RWPE2 (cell line): Measurements from ENCODE around the gene TMPRSS11D.

Experiments
- ATAC-seq: fragments of 200-7000 bp; cut with Tn5 transposase; 3 replicates; pipeline ENCODE4 v1.9.1; 2021; ENCODE audit warnings: low read depth
- DNase-seq: peaks from one replicate; pipeline ENCODE4 v3.0.0-alpha.2; 2020; ENCODE audit warnings: low spot score
- H3K27ac ChIP-seq: fragments of 450-650 bp; 2 replicates; pipeline ENCODE4 v1.5.1; 2017; ENCODE audit warnings: mild to moderate bottlenecking; ENCODE audit not compliant: poor library complexity, severe bottlenecking
- H3K27me3 ChIP-seq: fragments of 250-450 bp; sonication (Bioruptor Pico); 2 replicates; pipeline ENCODE4 v1.5.1; 2021; ENCODE audit warnings: mild to moderate bottlenecking, moderate library complexity; ENCODE audit not compliant: insufficient read depth, poor library complexity, severe bottlenecking
- H3K36me3 ChIP-seq: fragments of 250-450 bp; sonication (Bioruptor Pico); 2 replicates; pipeline ENCODE4 v1.5.1; 2020; ENCODE audit warnings: low read depth, mild to moderate bottlenecking, moderate library complexity
- H3K4me1 ChIP-seq: fragments of 250-450 bp; sonication (Bioruptor Pico); 2 replicates; pipeline ENCODE4 v1.5.1; 2021; ENCODE audit warnings: mild to moderate bottlenecking, moderate library complexity; ENCODE audit not compliant: insufficient read depth, poor library complexity, severe bottlenecking
- H3K4me3 ChIP-seq: fragments of 250-450 bp; sonication (Bioruptor Pico); 2 replicates; pipeline ENCODE4 v1.5.1; 2021; ENCODE audit warnings: mild to moderate bottlenecking, moderate library complexity; ENCODE audit not compliant: severe bottlenecking
- H3K9me3 ChIP-seq: fragments of 250-450 bp; sonication (Bioruptor Pico); 2 replicates; pipeline ENCODE4 v1.5.1; 2021; ENCODE audit warnings: mild to moderate bottlenecking, moderate library complexity; ENCODE audit not compliant: severe bottlenecking
- TF ChIP-seq, protein P1 (sequence below): fragments of 450-650 bp; IDR thresholded peaks from one replicate; pipeline ENCODE4 v1.5.1; 2017; ENCODE audit warnings: mild to moderate bottlenecking, moderate library complexity; ENCODE audit not compliant: poor library complexity, severe bottlenecking

Gene TMPRSS11D

DNA sequence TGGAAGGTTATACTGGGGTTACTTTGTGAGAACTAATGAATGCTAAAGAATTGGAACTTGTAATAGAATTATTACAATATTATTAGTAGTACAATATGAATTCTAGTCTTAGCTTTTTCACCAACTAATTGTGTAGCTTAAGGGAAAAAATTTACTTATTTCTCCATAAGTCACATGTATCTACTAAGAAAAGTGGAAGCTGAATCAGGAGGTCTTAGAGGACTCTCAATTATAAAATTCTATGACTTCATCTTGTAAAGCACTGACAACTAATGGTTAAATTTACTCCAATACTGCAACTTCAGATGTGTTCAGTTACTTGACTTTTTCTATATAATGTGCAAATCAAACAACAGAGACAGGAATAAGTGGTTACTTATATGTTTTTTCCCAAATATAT, 899 bp upstream of the TMPRSS11D start:
- ATAC-seq (no peak), DNase-seq (no peak)
- no peaks in the 10 kb centered on the region for H3K9me3 ChIP-seq
- no peaks in the 10 kb centered on the region for H3K36me3 ChIP-seq
- H3K27ac ChIP-seq: peak overlapping the region; percentile 98
- TF ChIP-seq, protein P1, sequence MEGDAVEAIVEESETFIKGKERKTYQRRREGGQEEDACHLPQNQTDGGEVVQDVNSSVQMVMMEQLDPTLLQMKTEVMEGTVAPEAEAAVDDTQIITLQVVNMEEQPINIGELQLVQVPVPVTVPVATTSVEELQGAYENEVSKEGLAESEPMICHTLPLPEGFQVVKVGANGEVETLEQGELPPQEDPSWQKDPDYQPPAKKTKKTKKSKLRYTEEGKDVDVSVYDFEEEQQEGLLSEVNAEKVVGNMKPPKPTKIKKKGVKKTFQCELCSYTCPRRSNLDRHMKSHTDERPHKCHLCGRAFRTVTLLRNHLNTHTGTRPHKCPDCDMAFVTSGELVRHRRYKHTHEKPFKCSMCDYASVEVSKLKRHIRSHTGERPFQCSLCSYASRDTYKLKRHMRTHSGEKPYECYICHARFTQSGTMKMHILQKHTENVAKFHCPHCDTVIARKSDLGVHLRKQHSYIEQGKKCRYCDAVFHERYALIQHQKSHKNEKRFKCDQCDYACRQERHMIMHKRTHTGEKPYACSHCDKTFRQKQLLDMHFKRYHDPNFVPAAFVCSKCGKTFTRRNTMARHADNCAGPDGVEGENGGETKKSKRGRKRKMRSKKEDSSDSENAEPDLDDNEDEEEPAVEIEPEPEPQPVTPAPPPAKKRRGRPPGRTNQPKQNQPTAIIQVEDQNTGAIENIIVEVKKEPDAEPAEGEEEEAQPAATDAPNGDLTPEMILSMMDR: no peak
- H3K4me3 ChIP-seq: no peak overlapping the region
- peaks cover 29% of the 10 kb centered on the region for H3K4me1 ChIP-seq
- H3K27me3 ChIP-seq: no peaks in the 10 kb centered on the region

GRCh38 chr4:67883458-67883857, 344 bp downstream of the TMPRSS11D start:
- H3K27ac ChIP-seq: no peak overlapping the region
- DNase-seq: no peak
- H3K4me1 ChIP-seq: peaks cover 29% of the 10 kb centered on the region
- TF ChIP-seq, protein P1: no peak
- no peaks in the 10 kb centered on the region for H3K27me3 ChIP-seq
- H3K4me3 ChIP-seq: no peak overlapping the region
- no peaks in the 10 kb centered on the region for H3K36me3 ChIP-seq
- no peak for ATAC-seq
- no peaks in the 10 kb centered on the region for H3K9me3 ChIP-seq

GRCh38 chr4:67880866-67881610, 2.8 kb downstream of the TMPRSS11D start:
- Histone ChIP-seq H3K27me3 (no peaks in the 10 kb centered on the region), H3K36me3 (no peaks in the 10 kb centered on the region), H3K4me1 (peaks cover 16% of the 10 kb centered on the region), H3K4me3 (no peak overlapping the region), H3K9me3 (no peaks in the 10 kb centered on the region), H3K27ac (no peak overlapping the region)
- TF ChIP-seq, protein P1: no peak
- ATAC-seq (no peak), DNase-seq (no peak)

DNA sequence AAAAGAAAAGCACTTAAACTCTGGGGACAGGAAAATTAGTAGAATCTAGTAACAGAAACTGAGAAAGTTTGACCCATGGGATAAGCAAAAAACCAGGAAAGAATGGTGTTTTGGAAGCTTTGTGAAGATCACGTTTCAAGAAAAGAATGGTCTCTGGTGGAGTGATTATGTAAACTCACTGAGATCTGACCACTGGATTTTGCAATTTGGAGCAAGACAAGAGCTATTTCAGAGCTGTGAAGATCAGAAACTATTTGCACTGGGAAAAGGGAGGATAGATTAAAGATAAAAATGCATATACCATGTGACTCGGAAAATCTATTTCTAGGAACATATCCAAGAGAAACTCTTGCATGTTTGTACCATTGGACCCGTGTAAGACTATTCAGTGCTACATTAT, 4.3 kb downstream of the TMPRSS11D start:
- DNase-seq (no peak), ATAC-seq (no peak)
- H3K27me3 ChIP-seq: no peaks in the 10 kb centered on the region
- H3K9me3 ChIP-seq: no peaks in the 10 kb centered on the region
- peaks cover 12% of the 10 kb centered on the region for H3K4me1 ChIP-seq
- no peaks in the 10 kb centered on the region for H3K36me3 ChIP-seq
- H3K27ac ChIP-seq: no peak overlapping the region
- no peak overlapping the region for H3K4me3 ChIP-seq
- TF ChIP-seq, protein P1: no peak

DNA sequence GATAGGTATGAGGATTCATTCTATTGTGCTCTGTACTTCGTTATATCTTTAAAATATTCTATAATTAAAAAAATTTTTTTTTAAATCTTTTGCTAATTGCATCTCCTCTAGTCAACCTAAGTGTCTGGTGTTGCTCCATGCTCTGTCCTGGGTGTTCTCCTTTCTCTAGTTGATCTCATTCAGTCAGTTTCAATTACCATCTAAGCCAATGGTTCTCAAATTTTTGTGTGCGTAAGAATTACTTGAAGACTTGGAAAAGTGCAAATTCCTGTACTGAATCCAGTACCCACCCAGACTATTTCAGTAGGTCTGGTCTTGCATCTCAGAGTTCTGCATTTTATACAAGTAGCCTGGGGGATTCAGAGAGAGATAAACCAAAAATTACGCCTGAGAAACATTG, 6.7 kb downstream of the TMPRSS11D start:
- no peaks in the 10 kb centered on the region for H3K9me3 ChIP-seq
- H3K4me1 ChIP-seq: peaks cover 10% of the 10 kb centered on the region
- ATAC-seq: no peak
- DNase-seq: no peak
- H3K27ac ChIP-seq: no peak overlapping the region
- H3K4me3 ChIP-seq: no peak overlapping the region
- TF ChIP-seq, protein P1: no peak
- H3K36me3 ChIP-seq: no peaks in the 10 kb centered on the region
- H3K27me3 ChIP-seq: no peaks in the 10 kb centered on the region
